GM12892 (cell line): ENCODE results near the gene LHX2.

Experiments used
- POLR2A ChIP-seq: IDR thresholded peaks from 2 replicates; pipeline ENCODE4 v1.6.1; 2011; ENCODE audit warnings: low read depth, low read length, control low read depth
- POLR2AphosphoS5 ChIP-seq: IDR thresholded peaks from 2 replicates; pipeline ENCODE4 v1.6.1; 2011; ENCODE audit warnings: low read depth, low read length, control low read depth
- TAF1 ChIP-seq: IDR thresholded peaks from 2 replicates; pipeline ENCODE4 v1.6.1; 2011; ENCODE audit warnings: low read depth, mild to moderate bottlenecking, control low read depth, low read length, borderline replicate concordance

- TF ChIP-seq POLR2A: no peak
- TF ChIP-seq POLR2AphosphoS5: no peak
- TF ChIP-seq TAF1: no peak
Observed at GRCh38 chr9:123996731-123997421, 14.7 kb upstream of the LHX2 start.
